Tibial nerve (tissue), 3 donors: ENCODE results near the gene ZNF208.
A peak's percentile ranks its signal among the peaks of the same experiment; 100 is the strongest.
"Not testable (repeated sequence)": the region's sequence is repeated elsewhere in the genome, so short reads cannot be mapped to it uniquely, and the experiment has no call there.

ENCODE experiments used
- CTCF ChIP-seq, 5 experiments: fragments of 200-600 bp in 3 of 5; fragments of 450-650 bp in 2 of 5; sonication (generic) in 3 of 5; IDR thresholded peaks; one replicate each; pipeline ENCODE4 v1.5.1; 2016 to 2019; ENCODE audit warnings: antibody characterized with exemption in 5 of 5, mild to moderate bottlenecking in 3 of 5, moderate library complexity in 2 of 5
- POLR2A ChIP-seq, 2 donors: fragments of 450-650 bp; IDR thresholded peaks; one replicate each; pipeline ENCODE4 v1.6.1; 2017; ENCODE audit warnings: antibody characterized with exemption in 2 of 2, mild to moderate bottlenecking in 2 of 2, moderate library complexity in 2 of 2

GRCh38 chr19:21890017-21890416 lies 120.7 kb downstream of the ZNF208 start:
- peak in 4 of 5 experiments; percentile 23 to 39 (median 23) for TF ChIP-seq CTCF (IDR thresholded peaks at IDR 0.05)
- TF ChIP-seq POLR2A (IDR thresholded peaks at IDR 0.05), result not testable (repeated sequence)
